GM18505 (cell line): ENCODE data around the gene DMXL1.
A peak's percentile ranks its signal among the peaks of the same experiment; 100 is the strongest.

Experiments
- ATAC-seq: cut with Tn5 transposase; IDR thresholded peaks from one replicate; pipeline ENCODE4 v1.9.1; 2021; ENCODE audit not compliant: unreplicated experiment
- POLR2A ChIP-seq: IDR thresholded peaks from 4 replicates; pipeline ENCODE4 v1.6.1; 2011; ENCODE audit warnings: borderline replicate concordance; ENCODE audit not compliant: insufficient read depth, insufficient read length; ENCODE audit errors: extremely low read depth

Gene DMXL1

GRCh38 chr5:119274767-119275130 is 203.9 kb downstream of the DMXL1 start:
- TF ChIP-seq POLR2A, result no peak
- ATAC-seq, result no peak

- no peak for TF ChIP-seq POLR2A
- no peak for ATAC-seq
Measured at GRCh38 chr5:119275146-119275545, 204.3 kb downstream of the DMXL1 start.

- ATAC-seq, result peak; percentile 65
- TF ChIP-seq POLR2A, result no peak
Measured at GRCh38 chr5:119275601-119276173, 204.8 kb downstream of the DMXL1 start.

- ATAC-seq, result no peak
- no peak for TF ChIP-seq POLR2A
Measured at GRCh38 chr5:119276978-119277377, 206.1 kb downstream of the DMXL1 start.

- ATAC-seq, result no peak
- TF ChIP-seq POLR2A, result no peak
Measured at GRCh38 chr5:119279093-119279492, 208.2 kb downstream of the DMXL1 start.

- no peak for ATAC-seq
- TF ChIP-seq POLR2A, result no peak
Measured at GRCh38 chr5:119280380-119280779, 209.5 kb downstream of the DMXL1 start.

GRCh38 chr5:119282628-119283027 is 211.7 kb downstream of the DMXL1 start:
- no peak for ATAC-seq
- no peak for TF ChIP-seq POLR2A

DNA sequence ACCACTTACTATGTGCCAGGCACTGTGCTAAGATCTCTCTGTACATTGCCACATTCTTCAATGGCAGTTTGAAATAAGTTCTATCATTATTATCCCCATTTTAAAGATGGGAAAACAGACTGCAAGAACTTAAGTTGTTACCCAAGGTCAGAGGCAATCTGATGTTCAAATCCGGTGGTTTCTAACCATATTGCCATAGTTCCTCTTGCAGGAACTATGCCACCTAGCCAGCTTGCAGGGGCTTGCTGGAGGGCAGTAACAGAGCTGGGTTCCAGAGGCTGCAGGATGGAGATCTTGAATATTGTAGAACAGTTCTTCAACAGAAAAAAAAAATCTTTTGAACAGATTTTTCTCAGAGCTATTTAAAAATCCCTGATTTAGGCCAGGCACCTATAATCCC is 213.1 kb downstream of the DMXL1 start:
- ATAC-seq, result no peak
- no peak for TF ChIP-seq POLR2A

DNA sequence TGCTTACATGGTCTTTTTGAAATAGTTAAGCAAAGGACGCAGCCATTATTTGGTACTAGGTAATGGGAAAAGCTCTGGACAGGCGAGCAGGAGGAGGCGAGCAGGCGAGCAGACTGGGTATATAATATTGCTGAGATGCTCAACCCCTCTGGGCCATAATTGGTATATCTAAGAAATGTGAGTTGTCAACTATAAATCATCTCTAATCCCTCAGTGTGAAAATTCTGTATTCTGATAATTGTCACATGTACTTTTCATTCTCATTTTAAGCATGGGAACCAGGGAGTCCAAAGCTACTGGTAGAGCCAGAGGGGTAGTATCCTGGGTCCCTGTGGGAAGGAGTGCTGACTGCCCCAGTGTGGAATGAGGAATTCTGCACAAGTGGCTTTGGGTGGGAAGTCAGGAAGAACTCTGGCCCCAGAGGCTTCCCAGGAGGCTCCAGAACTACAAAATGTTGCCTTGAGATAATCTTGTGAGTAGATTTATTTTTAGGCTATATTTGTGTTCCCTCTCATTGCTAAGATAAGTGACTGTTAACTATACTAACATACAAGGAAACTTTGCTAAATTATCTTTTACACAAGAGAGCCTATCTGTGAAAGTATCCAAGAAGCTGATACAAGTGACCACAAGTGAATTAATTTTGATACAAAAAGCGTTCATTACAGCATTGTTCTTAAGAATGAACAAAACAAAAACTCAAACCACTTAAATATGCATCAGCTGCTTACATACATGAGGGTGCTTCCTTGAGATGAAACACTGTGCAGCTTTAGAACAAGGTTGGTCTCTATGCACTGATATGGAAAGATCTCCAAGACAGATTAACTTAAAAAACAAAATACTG is 214.4 kb downstream of the DMXL1 start:
- no peak for TF ChIP-seq POLR2A
- ATAC-seq, result no peak

- ATAC-seq, result no peak
- TF ChIP-seq POLR2A, result no peak
Measured at GRCh38 chr5:119286511-119287488, 215.9 kb downstream of the DMXL1 start.

GRCh38 chr5:119287547-119288111 is 216.7 kb downstream of the DMXL1 start:
- no peak for TF ChIP-seq POLR2A
- peak; percentile 48 for ATAC-seq

GRCh38 chr5:119288379-119289033 is 217.6 kb downstream of the DMXL1 start:
- ATAC-seq, result no peak
- no peak for TF ChIP-seq POLR2A
